Sciatic nerve (tissue), 2 donors: ENCODE measurements around the gene FREM3. TPM values are rescaled to one million over a fixed set of nuclear protein-coding genes. Genes with fewer than 3 reads are reported as not detected.
A peak's percentile ranks its signal among the peaks of the same experiment; 100 is the strongest.
"Not testable (repeated sequence)": the region's sequence is repeated elsewhere in the genome, so short reads cannot be mapped to it uniquely, and the experiment has no call there.

Experiments used
- ATAC-seq: fragments of 200-7000 bp; cut with Tn5 transposase; one replicate; pipeline ENCODE4 v1.9.1; 2020; ENCODE audit warnings: mild to moderate bottlenecking, moderate library complexity
- DNase-seq: peaks from one replicate; pipeline ENCODE4 v3.0.0-alpha.2; 2020; ENCODE audit warnings: low spot score
- intact Hi-C: fragments of 100-400 bp; cut with DNase I; formaldehyde crosslinking; loops from one replicate; pipeline ENCODE4 v1.14.2; 2022
- total RNA-seq: library from RNA; stranded (reverse); fragmentation: NEBNext Ultra II Directional; extraction: Animal tissue kit (Norgen Biotek cat#: 25700); gene quantifications from one replicate; pipeline ENCODE4 v1.2.1, GENCODE V29; 2021
- donor health status: DM: no; HTN: no; CAD: no.
- donor health status: DM: no; HTN: no; CAD: no.

The FREM3 gene
- total RNA-seq, result not detected

DNA sequence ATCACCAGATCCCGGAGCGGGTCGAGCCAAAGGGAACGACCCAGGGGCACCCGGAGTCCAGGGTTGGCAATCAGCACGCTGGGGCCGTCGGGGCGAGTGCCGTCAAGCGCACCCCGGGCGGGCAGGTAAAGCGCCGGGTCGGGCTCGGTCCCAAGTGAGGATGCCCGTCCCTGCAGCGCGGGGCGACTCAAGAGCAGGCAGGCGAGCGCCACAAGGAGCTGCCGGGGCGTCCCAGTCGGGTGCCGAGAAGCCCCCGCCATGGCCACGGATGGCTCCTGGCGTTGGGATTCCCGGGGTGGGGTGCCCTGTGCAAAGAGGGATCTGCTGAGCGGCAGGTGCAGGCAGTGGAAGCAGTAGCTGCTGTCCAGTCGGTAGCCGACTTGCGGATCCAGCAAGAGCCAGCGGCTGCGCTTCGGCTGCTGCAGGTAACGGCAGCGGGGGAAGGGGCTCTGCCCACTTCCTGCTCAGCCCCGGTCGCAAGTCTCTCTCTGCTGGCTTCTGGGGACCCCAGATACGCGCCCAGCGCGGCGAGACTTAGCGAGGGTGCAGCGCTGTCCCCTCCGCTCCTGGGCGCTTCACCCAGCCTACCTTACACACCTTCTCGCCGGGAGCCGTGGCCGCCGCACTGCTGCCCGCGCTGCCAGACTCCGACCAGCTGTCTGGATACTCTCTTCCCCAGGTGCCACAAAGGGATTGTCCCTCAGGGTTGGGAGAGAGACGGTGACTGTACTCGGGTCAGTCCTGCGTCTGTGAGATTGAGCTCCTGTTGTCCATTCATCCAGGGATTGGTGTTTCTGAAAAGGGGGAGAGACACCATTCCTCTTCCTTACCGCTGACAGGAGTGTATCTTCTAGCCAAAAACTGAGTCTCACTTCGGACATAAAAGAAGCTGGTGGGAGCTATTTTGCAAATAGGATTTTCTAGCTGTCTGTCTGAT lies at the start of gene FREM3:
Gene FREM3, minus strand, starts transcription at position 260 of the 937 bp plus-strand sequence. Its CDS starts 0 bp downstream, at position 260.
- DNase-seq (no peak), ATAC-seq (peak; percentile 16)
- intact Hi-C loops, result no loop called here

DNA sequence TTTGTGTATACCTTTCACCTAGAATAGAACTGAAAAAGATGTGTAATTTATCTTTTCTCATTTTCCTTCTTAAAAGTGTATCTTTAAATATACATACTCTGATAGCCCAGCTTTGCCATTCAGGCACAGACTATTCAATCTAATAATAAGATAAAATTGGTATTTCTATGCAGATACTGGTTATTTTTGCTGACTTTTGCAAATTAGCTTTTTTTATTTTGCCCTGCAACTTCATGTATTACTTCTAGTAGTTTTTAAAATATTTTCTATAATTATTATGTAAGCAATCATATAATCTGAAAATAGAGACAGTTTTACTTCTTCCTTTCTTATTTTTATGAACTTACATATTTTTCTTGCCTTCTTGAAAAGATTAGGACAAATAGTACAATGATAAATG lies 45.4 kb upstream of the FREM3 start:
- ATAC-seq (no peak), DNase-seq (no peak)
- intact Hi-C loops, result no loop called here

DNA sequence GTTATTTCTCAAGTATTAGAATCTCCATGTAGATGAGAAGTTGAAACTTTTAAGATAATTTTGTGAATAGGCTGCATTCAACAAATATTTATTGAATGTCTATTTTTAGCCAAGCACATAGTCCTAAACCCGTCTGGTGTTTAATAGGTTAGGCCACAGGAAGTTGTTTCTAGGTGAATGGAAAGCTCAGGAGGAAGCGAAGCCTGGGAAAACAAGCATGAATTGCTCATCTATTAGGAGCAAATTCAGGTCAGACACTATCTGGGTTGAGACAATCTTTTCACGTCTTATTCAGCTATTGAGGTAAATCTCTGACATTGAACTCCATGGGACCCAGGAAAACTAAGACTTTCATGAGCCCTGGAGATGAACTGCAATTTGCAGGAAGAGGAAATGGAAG lies 43.1 kb upstream of the FREM3 start:
- intact Hi-C loops, result no loop called here
- DNase-seq (no peak), ATAC-seq (no peak)

DNA sequence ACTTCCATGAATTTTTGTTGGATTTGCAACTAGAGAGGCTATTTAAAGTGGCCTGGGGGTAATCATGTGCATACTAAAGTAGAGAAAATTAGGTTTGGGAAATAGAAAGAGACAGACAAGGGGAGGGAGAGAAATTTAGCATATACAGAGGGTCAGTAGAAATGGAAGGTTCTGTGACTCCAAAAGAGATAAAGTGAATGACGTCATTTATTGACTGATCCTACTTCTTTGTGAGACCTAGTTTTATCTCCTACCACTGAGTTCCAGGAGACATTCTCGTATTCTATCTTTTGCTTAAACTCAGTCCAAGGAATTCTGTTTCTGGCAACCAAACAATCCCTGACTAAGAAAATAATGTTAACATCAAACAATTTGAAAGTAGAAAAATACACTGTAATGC lies 42.4 kb upstream of the FREM3 start:
- DNase-seq, result no peak
- intact Hi-C loops, result no loop called here
- no peak for ATAC-seq

DNA sequence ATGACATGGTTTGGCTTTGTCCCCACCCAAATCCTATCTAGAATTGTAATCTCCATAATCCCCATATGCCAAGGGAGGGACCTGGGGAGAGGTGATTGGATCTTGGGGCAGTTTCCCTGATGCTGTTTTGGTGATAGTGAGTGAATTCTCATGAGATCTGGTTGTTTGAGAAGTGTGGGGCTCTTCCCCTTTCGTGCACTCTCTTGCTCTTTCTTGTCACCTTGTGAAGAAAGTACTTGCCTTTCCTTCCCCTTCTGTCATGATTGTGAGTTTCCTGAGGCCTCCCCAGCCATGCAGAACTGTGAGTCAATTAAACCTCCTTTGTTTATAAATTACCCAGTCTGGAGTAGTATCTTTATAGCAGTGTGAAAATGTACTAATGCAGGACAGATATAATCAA lies 36.4 kb upstream of the FREM3 start:
- DNase-seq (no peak), ATAC-seq (no peak)
- intact Hi-C loops, result no loop called here

DNA sequence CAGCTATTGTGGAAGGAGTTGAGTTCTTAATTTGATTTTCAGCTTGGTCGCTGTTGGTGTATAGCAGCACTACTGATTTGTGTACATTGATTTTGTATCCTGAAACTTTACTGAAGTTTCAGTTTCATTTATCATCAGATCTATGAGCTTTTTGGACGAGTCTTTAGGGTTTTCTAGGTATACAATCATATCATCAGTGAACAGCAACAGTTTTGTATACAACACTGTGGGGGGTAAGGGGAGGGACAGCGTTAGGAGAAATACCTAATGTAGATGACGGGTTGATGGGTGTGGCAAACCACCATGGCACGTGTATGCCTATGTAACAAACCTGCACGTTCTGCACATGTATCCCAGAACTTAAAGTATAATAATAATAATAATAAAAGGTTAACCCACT lies 35.6 kb upstream of the FREM3 start:
- intact Hi-C loops, DNase-seq, ATAC-seq: not testable (repeated sequence)

DNA sequence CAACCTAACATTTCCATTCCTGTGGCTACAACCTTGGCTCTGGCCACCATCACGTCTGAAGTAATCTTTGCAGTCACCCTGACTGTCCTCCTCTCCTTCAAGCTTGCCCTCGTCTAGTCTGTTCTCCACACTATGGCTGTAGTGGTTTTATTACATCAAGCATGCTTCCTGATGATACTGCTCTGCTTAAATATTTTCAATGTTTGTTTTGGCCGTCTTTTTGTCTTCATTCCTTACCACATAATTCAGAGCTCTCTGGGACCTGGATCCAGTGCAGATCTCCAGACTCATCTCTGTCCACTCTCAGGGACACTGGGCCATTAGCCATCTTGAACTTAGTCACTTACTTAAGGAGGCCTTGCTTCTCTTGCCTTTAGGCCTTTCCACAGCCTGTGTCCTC lies 27.7 kb upstream of the FREM3 start:
- intact Hi-C loops, result no loop called here
- peak; percentile 41 for ATAC-seq
- no peak for DNase-seq

DNA sequence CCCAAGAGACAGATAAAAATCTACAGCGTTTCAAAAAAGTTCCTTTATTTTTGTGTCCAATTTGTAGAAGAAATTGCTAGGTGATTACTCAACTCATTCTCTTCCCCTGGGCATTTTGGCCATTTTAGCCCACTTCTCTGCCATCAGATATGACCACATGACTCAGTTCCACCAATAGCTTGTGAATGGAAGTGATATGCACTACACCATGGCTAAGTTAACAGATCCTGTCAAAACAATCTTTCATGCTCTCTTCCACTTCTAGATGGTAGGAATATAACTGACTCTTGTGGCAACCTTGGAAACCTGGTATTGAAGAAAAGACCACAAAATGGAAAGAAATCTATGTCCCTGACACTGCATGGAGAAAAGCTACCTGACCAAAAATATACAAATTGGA lies 26.2 kb upstream of the FREM3 start:
- DNase-seq (no peak), ATAC-seq (peak; percentile 28)
- intact Hi-C loops, result no loop called here

DNA sequence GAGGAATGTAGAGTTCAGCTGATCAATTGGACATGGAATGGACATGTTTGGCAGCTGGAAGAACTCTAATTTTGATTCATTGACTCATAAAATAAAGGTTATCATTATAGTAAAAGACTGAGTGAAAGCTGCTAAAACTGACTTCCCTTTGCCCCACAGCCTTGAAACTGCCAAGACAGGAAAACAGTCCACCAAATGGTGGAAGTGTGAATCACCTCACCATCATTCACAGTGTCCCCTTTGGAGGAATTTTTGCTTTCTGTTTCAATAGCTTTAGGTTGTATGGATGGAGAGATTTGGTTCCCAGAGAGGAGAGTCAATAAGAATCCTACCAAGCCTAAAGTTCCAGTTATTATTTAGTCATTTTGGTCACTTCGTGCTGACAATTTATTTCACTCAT lies 20.8 kb upstream of the FREM3 start:
- intact Hi-C loops, result no loop called here
- no peak for ATAC-seq
- DNase-seq, result no peak

DNA sequence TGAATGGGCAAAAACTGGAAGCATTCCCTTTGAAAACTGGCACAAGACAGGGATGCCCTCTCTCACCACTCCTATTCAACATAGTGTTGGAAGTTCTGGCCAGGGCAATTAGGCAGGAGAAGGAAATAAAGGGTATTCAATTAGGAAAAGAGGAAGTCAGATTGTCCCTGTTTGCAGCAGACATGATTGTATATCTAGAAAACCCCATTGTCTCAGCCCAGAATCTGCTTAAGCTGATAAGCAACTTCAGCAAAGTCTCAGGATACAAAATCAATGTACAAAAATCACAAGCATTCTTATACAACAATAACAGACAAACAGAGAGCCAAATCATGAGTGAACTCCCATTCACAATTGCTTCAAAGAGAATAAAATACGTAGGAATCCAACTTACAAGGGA lies 18.3 kb upstream of the FREM3 start:
- DNase-seq, ATAC-seq, intact Hi-C loops: not testable (repeated sequence)

DNA sequence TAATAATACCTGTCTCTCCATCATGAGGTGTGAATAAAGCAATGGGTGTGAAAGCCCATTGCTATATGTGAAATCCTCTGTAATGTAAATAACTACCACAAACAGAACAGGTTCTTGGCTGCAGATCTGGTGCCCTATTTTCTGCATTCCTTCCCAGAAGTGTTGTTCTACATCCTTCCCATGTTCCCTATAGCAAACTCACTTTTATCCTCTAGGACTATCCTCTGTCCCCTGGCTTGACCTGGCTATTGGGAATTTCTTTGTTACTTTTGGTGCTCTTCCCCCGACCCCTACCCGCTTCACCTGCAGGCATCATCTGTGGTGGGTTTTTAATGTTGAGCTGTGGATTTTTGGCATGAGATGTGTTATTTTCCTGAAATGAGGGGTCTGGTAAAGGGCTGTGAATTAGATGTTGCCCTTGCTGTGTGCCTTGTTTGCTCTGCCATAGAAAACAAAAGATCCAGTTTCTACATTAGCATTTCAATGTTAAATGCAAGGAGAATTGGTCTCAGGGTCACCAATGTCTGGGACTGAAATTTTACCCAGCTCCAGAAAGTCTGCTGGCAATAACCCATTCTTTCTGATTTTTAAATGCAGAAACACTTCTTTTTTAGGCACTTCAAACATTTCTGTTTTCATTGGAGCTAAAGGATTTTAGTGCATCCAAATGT lies 13.6 kb upstream of the FREM3 start:
- no peak for DNase-seq
- intact Hi-C loops, result no loop called here
- no peak for ATAC-seq

DNA sequence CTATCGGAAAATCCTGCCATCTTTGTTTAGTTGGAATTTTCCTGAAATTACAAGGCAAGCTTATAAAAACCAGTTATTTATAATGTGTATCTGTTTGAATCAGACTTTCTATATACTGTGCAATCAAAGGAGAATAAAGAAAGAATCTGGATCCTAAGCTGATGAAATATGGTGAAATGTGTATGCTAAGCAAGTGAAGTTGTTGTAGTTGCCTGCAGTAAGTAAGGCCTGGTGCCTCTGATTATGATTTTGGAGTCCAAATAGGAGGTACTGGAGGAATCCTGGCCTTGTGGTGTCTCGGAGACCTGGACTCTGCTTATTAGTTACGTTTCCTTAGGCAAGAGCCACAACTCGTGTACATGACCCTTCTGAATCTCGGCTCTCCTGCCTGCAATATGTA lies 13.1 kb upstream of the FREM3 start:
- ATAC-seq, result no peak
- no peak for DNase-seq
- intact Hi-C loops, result no loop called here

DNA sequence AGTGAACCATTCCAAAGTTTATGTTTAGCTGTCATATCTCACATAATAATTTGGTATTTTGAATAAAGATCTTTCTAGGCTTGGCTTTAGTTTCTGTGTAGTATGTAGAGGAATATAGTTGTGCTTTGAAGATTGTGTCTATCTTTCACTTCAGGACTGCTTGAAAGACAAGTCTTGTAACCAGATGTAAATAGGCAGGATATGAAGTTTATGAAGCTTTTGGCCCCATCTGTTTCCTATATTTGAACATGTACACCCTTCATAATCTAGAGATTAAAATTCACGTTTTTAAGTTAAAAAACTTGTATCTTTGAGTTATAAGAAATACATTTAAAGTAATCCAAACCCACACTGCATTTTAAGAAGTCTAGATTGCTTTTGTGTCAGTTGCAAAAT lies 11.7 kb upstream of the FREM3 start:
- ATAC-seq (no peak), DNase-seq (no peak)
- intact Hi-C loops, result no loop called here

DNA sequence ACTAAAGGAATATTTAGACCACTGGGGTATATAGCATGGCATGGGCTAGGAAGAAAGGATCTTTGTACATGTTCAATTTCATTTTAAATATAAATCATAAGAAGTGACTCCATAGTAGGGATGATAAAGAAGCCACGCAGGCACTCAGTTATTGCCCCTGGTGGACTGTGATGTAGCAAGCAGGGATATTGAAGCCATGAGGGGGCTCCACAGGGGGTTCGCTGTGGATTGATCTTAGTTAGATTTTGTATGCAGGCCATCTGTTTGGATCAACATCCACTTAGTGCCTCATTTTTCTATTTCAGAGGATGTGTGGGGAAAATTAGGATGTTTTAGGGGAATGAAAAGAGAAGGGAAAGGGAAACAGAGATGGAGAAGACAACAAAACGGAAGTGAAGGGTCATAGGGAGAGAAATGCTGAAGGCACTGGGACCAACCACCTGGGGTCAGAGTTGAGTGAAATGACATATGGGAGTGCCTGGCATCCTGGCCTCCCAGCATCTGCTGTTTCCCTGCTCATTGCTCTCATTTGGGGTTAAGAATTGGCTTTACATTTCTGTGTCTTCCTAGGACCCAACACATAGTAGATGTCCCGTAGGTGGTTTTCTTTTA lies 11.2 kb upstream of the FREM3 start:
- DNase-seq, result no peak
- no peak for ATAC-seq
- intact Hi-C loops, result no loop called here

DNA sequence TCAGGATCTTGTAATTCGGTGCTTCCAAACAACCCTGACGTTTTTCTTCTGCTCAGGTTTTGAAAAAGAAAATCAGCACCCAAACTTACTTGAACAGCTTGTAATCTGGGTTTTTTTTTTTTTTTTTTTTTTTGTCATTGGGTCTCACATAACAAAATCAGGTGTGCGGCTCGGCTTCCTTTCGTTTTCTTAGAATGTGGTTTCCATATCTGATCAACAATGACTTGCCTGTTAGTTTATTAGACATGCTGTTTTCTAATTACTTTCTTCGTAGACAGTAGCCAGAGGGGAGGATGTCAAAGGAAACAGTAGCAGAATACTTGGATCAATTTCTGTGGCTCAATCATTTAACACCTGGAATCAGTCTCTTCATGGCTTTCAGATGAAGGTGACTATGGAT lies 890 bp upstream of the FREM3 start:
- DNase-seq, result no peak
- intact Hi-C loops, result no loop called here
- no peak for ATAC-seq

DNA sequence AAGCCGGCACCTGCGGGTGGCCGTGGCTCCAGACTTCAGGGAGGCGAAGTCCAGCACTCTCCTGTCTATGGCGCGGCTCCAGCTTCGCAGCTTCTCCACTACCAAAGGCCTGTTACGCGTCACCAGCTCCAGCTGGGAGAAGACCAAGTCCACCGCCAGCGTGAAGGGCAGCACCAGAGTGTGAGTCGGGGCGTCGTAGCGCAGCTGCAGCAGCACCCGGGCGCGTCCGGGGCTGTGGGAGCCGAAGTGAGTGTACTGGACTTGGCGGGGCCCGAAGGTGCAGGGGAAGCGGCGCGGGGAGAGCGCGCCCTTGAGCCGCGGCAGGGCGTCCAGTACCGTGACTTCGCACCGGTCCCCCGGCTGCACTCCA lies 444 bp downstream of the FREM3 start:
- ATAC-seq (peak; percentile 46), DNase-seq (peak; percentile 58)
- intact Hi-C loops, result no loop called here

DNA sequence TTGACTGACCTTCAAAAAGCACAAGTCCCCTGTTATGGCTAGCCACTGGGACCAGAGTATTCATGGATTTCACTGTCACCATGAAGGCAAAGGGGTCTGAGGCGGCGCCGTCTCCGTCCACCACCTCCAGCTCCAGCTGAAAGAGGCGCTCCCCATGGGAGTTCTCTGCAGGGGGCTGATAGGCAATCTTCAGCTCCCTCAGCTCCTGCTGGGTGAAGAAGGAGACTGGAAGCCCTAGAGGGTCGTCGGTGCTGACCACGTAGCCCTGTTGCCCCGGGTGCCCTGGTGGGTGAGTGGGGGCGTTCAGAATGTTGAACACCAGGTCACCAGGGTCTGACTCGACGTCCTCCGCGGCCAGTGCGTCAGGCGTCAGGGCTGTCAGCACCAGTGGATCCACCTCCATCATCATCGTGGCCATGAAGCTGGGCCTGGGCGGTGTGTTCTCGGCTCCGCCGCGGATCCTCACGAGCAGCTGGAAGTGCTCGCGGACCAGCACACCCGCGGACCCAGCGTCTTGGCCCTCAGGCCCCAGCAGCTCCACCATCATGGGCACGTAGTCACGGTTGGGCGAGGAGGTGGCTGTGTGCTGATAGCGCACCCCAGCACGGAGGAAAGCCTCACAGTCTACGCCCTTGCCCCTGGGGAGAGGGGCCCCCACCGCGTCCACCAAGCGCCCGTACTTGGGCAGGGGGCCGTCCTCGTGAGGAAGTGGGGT lies 987 bp downstream of the FREM3 start:
- intact Hi-C loops, result no loop called here
- no peak for ATAC-seq

DNA sequence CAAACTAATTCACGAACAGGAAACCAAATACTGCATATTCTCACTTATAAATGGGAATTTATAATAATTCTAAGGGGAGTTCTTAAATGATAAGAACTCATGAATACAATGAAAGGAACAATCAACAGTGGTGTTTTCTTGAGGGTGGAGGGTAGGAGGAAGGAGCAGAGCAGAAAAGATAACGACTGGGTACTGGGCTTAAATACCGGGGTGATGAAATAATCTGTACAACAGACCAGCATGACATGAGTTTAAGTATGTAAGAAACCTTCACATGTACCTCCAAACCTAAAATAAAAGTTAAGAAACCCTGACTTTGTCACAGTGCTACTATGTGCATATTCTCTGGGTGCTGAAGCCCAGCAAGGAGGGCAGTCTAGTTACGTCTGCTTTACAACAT lies 6.6 kb downstream of the FREM3 start:
- no peak for DNase-seq
- no peak for ATAC-seq
- intact Hi-C loops, result no loop called here

More for the DNA sequence above, 987 bp downstream of the FREM3 start:
- no peak for DNase-seq

DNA sequence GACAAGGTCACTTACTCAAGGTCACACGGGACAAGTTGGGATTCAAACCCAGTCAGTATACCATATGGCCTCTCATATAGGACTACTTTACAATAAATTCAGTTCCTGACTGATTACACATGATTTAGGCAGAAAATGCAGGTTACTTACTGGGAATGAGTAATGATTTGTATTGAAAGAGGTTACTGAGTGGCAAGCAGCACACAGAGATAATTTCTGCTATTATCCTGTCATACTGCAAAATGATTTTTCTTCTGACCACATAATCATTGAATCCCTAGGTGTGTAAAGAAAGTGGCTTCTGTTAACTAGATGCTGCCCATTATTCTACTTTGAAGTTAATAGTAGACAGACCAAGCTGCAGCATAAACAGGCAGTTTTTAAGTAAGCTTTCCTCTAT lies 8.2 kb downstream of the FREM3 start:
- no peak for DNase-seq
- intact Hi-C loops, result no loop called here
- no peak for ATAC-seq
